ENCODE measurements around the gene RPP21. TPM values are rescaled to one million over a fixed set of nuclear protein-coding genes. Genes with fewer than 3 reads are reported as not detected.
A peak's percentile ranks its signal among the peaks of the same experiment; 100 is the strongest.

Gene RPP21
- total RNA-seq (48.1 and 50.6 TPM in 2 replicates), polyA plus RNA-seq (104 and 114 TPM in 2 replicates), polyA minus RNA-seq (28.6 and 44.0 TPM in 2 replicates)
- total RNA-seq (2013), result 27.2 TPM

DNA sequence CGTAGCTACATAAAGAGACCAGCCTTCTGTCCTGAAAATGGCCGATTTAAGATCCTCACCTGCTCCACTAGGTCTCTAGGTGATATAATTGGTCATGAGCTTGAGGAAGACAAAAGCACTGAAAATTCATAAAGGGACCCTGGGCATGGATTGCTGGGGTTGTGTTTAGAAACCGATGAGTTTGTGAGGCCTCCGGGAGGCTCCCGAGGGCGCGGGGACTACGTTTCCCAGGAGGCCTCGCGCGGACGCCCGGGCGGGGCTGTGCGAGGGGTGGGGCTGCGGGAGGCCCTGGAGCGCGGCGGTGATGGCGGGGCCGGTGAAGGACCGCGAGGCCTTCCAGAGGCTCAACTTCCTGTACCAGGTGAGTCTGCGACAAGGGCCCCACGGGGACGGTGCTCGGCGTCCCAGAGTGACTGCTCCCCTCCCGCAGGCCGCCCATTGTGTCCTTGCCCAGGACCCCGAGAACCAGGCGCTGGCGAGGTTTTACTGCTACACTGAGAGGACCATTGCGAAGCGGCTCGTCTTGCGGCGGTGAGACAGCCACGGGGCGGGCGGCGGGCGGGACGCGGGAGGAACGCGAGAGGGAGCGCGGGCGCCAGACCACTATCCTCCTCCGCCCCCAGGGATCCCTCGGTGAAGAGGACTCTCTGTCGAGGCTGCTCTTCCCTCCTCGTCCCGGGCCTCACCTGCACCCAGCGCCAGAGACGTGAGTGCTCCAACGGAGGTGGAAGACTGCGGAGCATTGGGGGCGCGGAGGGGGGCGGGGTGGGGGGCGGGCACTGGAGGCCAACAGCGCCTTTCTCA, at the start of gene RPP21:
TSS of gene RPP21 (plus strand) at position 289 of the 804 bp plus-strand sequence. CDS start at position 305, 16 bp downstream.
- Mint-ChIP-seq H3K9me3 (ENCODE audit: insufficient read depth) (no peaks in the 10 kb centered on the region), H3K4me3 (peak within 1 kb of the TSS; percentile 97), H3K27me3 (no peaks in the 10 kb centered on the region), H3K27ac (peak within 1 kb of the TSS; percentile 98), H3K4me1 (peaks cover 40% of the 10 kb centered on the region)
- H3K27me3 ChIP-seq (replicated peaks in 1 of 4; ENCODE audit: control extremely low read depth in 1 of 4, control insufficient read depth in 3 of 4, insufficient read depth in 4 of 4, low read length in 3 of 4), result no peaks in the 10 kb centered on the region
- peaks cover 7 to 33% of the 10 kb centered on the region in 2 experiments for H3K36me3 ChIP-seq (replicated peaks in 1 of 2; ENCODE audit: control extremely low read depth in 1 of 2, control insufficient read depth in 1 of 2, extremely low read depth in 1 of 2, insufficient read depth in 2 of 2, low read length in 1 of 2)
- ATAC-seq (ENCODE audit: low read depth) (peak; percentile 99), DNase-seq (peak; percentile 91)
- POLR2A ChIA-PET, result interaction anchor here (1.0 to 1.4 kb wide), 2 partner anchors 19 kb away, joined by 5 to 6 read pairs; partner anchors contain the start of gene TRIM39
- peaks cover 24 to 30% of the 10 kb centered on the region in 2 donors for H3K4me1 ChIP-seq (ENCODE audit: control insufficient read depth in 2 of 2, insufficient read depth in 2 of 2, low read length in 2 of 2)
- CTCF ChIA-PET, result interaction anchor here (0.5 kb wide), 1 partner anchor 482 kb away, joined by 4 read pairs; no protein-coding TSS in a partner anchor
- H3K9ac ChIP-seq (ENCODE audit: low read length), result peak within 1 kb of the TSS; percentile 80
- H3K4me2 ChIP-seq (replicated peaks; ENCODE audit: low read depth, low read length, poor library complexity, severe bottlenecking), result peak within 1 kb of the TSS; percentile 72
- H4K20me1 ChIP-seq (ENCODE audit: control insufficient read depth, insufficient read depth, low read length, poor library complexity, severe bottlenecking), result no peaks in the 10 kb centered on the region
- intact Hi-C loops (cut with micrococcal nuclease), result loop anchor here (1.0 kb wide), 4 partner anchors 12 to 132 kb away; partner anchors contain the start of genes TRIM26 and TRIM39
- H2AFZ ChIP-seq (ENCODE audit: insufficient read depth, low read depth, low read length, poor library complexity, severe bottlenecking), result peak within 1 kb of the TSS; percentile 78
- H3K79me2 ChIP-seq (ENCODE audit: control insufficient read depth, insufficient read depth, low read length), result peaks cover 8% of the 10 kb centered on the region
- H3K4me3 ChIP-seq (ENCODE audit: control extremely low read depth in 1 of 5, extremely low read depth in 1 of 5, insufficient read depth in 1 of 5, low read depth in 2 of 5, low read length in 4 of 5), result peak within 1 kb of the TSS; percentile 46 to 98 (median 85)
- H3K9me3 ChIP-seq (ENCODE audit: control extremely low read depth in 1 of 3, control insufficient read depth in 2 of 3, insufficient read depth in 1 of 3, low read length in 2 of 3), result no peaks in the 10 kb centered on the region
- no peak for TF ChIP-seq EZH2 (IDR thresholded peaks at IDR 0.05; ENCODE audit: borderline replicate concordance, insufficient read depth, low read depth, low read length, poor library complexity, severe bottlenecking)
- TF ChIP-seq, protein P1, sequence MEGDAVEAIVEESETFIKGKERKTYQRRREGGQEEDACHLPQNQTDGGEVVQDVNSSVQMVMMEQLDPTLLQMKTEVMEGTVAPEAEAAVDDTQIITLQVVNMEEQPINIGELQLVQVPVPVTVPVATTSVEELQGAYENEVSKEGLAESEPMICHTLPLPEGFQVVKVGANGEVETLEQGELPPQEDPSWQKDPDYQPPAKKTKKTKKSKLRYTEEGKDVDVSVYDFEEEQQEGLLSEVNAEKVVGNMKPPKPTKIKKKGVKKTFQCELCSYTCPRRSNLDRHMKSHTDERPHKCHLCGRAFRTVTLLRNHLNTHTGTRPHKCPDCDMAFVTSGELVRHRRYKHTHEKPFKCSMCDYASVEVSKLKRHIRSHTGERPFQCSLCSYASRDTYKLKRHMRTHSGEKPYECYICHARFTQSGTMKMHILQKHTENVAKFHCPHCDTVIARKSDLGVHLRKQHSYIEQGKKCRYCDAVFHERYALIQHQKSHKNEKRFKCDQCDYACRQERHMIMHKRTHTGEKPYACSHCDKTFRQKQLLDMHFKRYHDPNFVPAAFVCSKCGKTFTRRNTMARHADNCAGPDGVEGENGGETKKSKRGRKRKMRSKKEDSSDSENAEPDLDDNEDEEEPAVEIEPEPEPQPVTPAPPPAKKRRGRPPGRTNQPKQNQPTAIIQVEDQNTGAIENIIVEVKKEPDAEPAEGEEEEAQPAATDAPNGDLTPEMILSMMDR (IDR thresholded peaks at IDR 0.05), result no peak
- H3K27ac ChIP-seq (ENCODE audit: low read length in 2 of 2), result peak within 1 kb of the TSS; percentile 75 to 91
- WGBS (ENCODE audit: insufficient coverage), result under 1% methylated on average over 48 of the region's 64 CpGs

DNA sequence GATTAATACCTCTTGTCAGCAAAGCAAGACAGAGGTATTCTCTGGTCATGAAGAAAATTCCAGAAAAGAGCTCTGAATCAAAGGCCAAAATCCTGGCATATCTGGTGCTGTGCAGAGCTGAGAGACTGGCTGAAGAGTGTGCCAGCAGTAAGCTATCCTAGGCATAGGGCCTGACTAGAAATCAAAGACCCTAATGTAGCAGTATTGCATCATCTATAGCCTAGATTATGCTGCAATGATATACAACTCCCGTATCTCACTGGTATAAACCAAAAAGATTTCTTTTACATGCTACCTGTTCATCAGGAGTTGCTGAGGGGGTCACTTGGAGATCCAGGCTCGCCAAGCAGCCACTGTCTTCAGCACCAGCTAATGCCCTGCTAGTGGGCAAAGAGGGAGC, 49.1 kb upstream of the RPP21 start:
- H4K20me1 ChIP-seq (ENCODE audit: control insufficient read depth, insufficient read depth, low read length, poor library complexity, severe bottlenecking), result peaks cover 1% of the 10 kb centered on the region
- H3K4me3 Mint-ChIP-seq, result no peak overlapping the region
- H3K9me3 ChIP-seq (ENCODE audit: control extremely low read depth in 1 of 3, control insufficient read depth in 2 of 3, insufficient read depth in 1 of 3, low read length in 2 of 3), result no peaks in the 10 kb centered on the region
- peaks cover 5% of the 10 kb centered on the region for H3K79me2 ChIP-seq (ENCODE audit: control insufficient read depth, insufficient read depth, low read length)
- intact Hi-C loops (cut with micrococcal nuclease), result no loop called here
- H3K9me3 Mint-ChIP-seq (ENCODE audit: insufficient read depth), result peaks cover 2% of the 10 kb centered on the region
- DNase-seq (no peak), ATAC-seq (ENCODE audit: low read depth) (no peak)
- TF ChIP-seq, protein P1 (IDR thresholded peaks at IDR 0.05), result no peak
- no peak for TF ChIP-seq EZH2 (IDR thresholded peaks at IDR 0.05; ENCODE audit: borderline replicate concordance, insufficient read depth, low read depth, low read length, poor library complexity, severe bottlenecking)
- no peaks in the 10 kb centered on the region for H3K27me3 ChIP-seq (replicated peaks in 1 of 4; ENCODE audit: control extremely low read depth in 1 of 4, control insufficient read depth in 3 of 4, insufficient read depth in 4 of 4, low read length in 3 of 4)
- ChIA-PET CTCF (interaction anchor here (1.0 to 1.2 kb wide), 2 partner anchors 20 to 115 kb away, joined by 3 to 4 read pairs; no protein-coding TSS in a partner anchor), POLR2A (no interaction called here)
- no peak overlapping the region for H3K9ac ChIP-seq (ENCODE audit: low read length)
- no peak overlapping the region for H3K27ac Mint-ChIP-seq
- no peak overlapping the region for H3K4me3 ChIP-seq (ENCODE audit: control extremely low read depth in 1 of 5, extremely low read depth in 1 of 5, insufficient read depth in 1 of 5, low read depth in 2 of 5, low read length in 4 of 5)
- no peaks in the 10 kb centered on the region for H3K27me3 Mint-ChIP-seq
- H3K4me2 ChIP-seq (replicated peaks; ENCODE audit: low read depth, low read length, poor library complexity, severe bottlenecking), result no peak overlapping the region
- no peaks in the 10 kb centered on the region for H3K4me1 Mint-ChIP-seq
- no peaks in the 10 kb centered on the region for H3K4me1 ChIP-seq (ENCODE audit: control insufficient read depth in 2 of 2, insufficient read depth in 2 of 2, low read length in 2 of 2)
- H3K27ac ChIP-seq (ENCODE audit: low read length in 2 of 2), result no peak overlapping the region
- WGBS (ENCODE audit: insufficient coverage), result 100% methylated on average over 1 of the region's 2 CpGs
- peaks cover 1 to 26% of the 10 kb centered on the region in 2 experiments for H3K36me3 ChIP-seq (replicated peaks in 1 of 2; ENCODE audit: control extremely low read depth in 1 of 2, control insufficient read depth in 1 of 2, extremely low read depth in 1 of 2, insufficient read depth in 2 of 2, low read length in 1 of 2)
- no peak overlapping the region for H2AFZ ChIP-seq (ENCODE audit: insufficient read depth, low read depth, low read length, poor library complexity, severe bottlenecking)
